Endothelial cell of umbilical vein (primary cell): ENCODE data around the gene TXNL4A. TPM values are rescaled to one million over a fixed set of nuclear protein-coding genes. Genes with fewer than 3 reads are reported as not detected.

Source experiments
- BruUV-seq: library from RNA; stranded (reverse); fragments of 400-500 nt; replicated peaks from 2 replicates; lab custom pipeline; 2021; lab: Mats Ljungman, UMichigan
- CTCF ChIA-PET: fragments of 300-600, 350-600 bp; sonication (Branson Sonifier 250); formaldehyde crosslinking; loops from one replicate; lab custom pipeline; 2021; ENCODE audit warnings: antibody characterized with exemption, inconsistent platforms; lab: Charles Lee
- POLR2A ChIA-PET: fragments of 300-600, 350-600 bp; sonication (Branson Sonifier 250); formaldehyde crosslinking; loops from one replicate; lab custom pipeline; 2021; ENCODE audit warnings: antibody characterized with exemption, inconsistent platforms; lab: Charles Lee
- DNase-seq: peaks from one replicate; pipeline ENCODE4 v3.0.0-alpha.2; 2011; ENCODE audit warnings: low read depth, low spot score
- FAIRE-seq: peaks from 2 replicates; lab custom pipeline; 2011; peaks lifted over from hg19 to GRCh38; lab: Jason Lieb, UNC
- H2AFZ ChIP-seq: 2 replicates; pipeline ENCODE4 v1.6.0; 2012; ENCODE audit warnings: low read depth, low read length, control low read depth, inconsistent platforms
- H3K27ac ChIP-seq: 2 replicates; pipeline ENCODE4 v1.5.1; 2011; ENCODE audit warnings: low read depth, mild to moderate bottlenecking, control low read depth, low read length, moderate library complexity; ENCODE audit not compliant: insufficient read depth
- H3K27me3 ChIP-seq, 2 experiments: 2 replicates each; pipeline versions ENCODE4 v1.6.0 to v1.6.1; 2011; ENCODE audit warnings: low read length in 2 of 2, mixed read lengths in 1 of 2; ENCODE audit not compliant: control insufficient read depth in 2 of 2, insufficient read depth in 2 of 2
- H3K36me3 ChIP-seq, 2 experiments: 2 replicates in 1 of 2; 3 replicates in 1 of 2; pipeline ENCODE4 v1.5.1; 2011; ENCODE audit warnings: low read length in 2 of 2, mild to moderate bottlenecking in 1 of 2, moderate library complexity in 1 of 2; ENCODE audit not compliant: control insufficient read depth in 2 of 2, insufficient read depth in 2 of 2; ENCODE audit errors: extremely low read depth in 1 of 2
- H3K4me1 ChIP-seq: 3 replicates; pipeline ENCODE4 v1.5.1; 2011; ENCODE audit warnings: mild to moderate bottlenecking, low read length; ENCODE audit not compliant: control insufficient read depth, insufficient read depth; ENCODE audit errors: extremely low read depth
- H3K4me2 ChIP-seq: 2 replicates; pipeline ENCODE4 v1.6.1; 2011; ENCODE audit warnings: low read length, control low read depth, mixed read lengths; ENCODE audit not compliant: insufficient read depth
- H3K4me3 ChIP-seq, 3 experiments: fragments of 200-600 bp in 1 of 3; sonication (generic), shearing (Covaris generic) in 1 of 3; replicated peaks in 1 of 3; 2 replicates each; pipeline ENCODE4 v1.5.1; 2011 to 2016; ENCODE audit warnings: control low read depth in 3 of 3, low read length in 3 of 3, mild to moderate bottlenecking in 2 of 3, inconsistent platforms in 1 of 3, low read depth in 1 of 3, moderate library complexity in 1 of 3; ENCODE audit not compliant: insufficient read depth in 1 of 3
- H3K79me2 ChIP-seq: 2 replicates; pipeline ENCODE4 v1.6.0; 2012; ENCODE audit warnings: low read length, inconsistent platforms; ENCODE audit not compliant: control insufficient read depth, insufficient read depth
- H3K9ac ChIP-seq: replicated peaks from 2 replicates; pipeline ENCODE3; 2011; ENCODE audit warnings: low read length, control low read depth; ENCODE audit not compliant: insufficient read depth; ENCODE audit errors: extremely low read depth
- H3K9me1 ChIP-seq: replicated peaks from 3 replicates; pipeline ENCODE4 v1.6.0; 2011; ENCODE audit warnings: mild to moderate bottlenecking, low read length; ENCODE audit not compliant: control insufficient read depth, insufficient read depth; ENCODE audit errors: extremely low read depth
- H3K9me3 ChIP-seq: replicated peaks from 2 replicates; pipeline ENCODE4 v1.5.1; 2012; ENCODE audit warnings: low read length, inconsistent platforms; ENCODE audit not compliant: control insufficient read depth, insufficient read depth
- H4K20me1 ChIP-seq: replicated peaks from 2 replicates; pipeline ENCODE3; 2011; ENCODE audit warnings: mild to moderate bottlenecking, low read length; ENCODE audit not compliant: control insufficient read depth, insufficient read depth; ENCODE audit errors: extremely low read depth
- EZH2 ChIP-seq: IDR thresholded peaks from 2 replicates; pipeline ENCODE4 v1.6.1; 2012; ENCODE audit warnings: borderline replicate concordance, low read depth, mild to moderate bottlenecking, moderate library complexity, low read length, inconsistent platforms; ENCODE audit not compliant: severe bottlenecking
- FOS ChIP-seq: IDR thresholded peaks from 2 replicates; pipeline ENCODE4 v1.6.1; 2011; ENCODE audit warnings: mild to moderate bottlenecking, low read length, moderate library complexity, borderline replicate concordance; ENCODE audit not compliant: insufficient read depth
- GATA2 ChIP-seq: IDR thresholded peaks from 2 replicates; pipeline ENCODE4 v1.7.0; 2011; ENCODE audit warnings: low read depth, mild to moderate bottlenecking, moderate library complexity, mixed read lengths, low read length; ENCODE audit not compliant: insufficient read length, insufficient read depth
- JUN ChIP-seq: IDR thresholded peaks from 2 replicates; pipeline ENCODE4 v1.6.1; 2011; ENCODE audit warnings: borderline replicate concordance, low read depth; ENCODE audit not compliant: insufficient read length, insufficient read depth
- MYC ChIP-seq: IDR thresholded peaks from one replicate; pipeline ENCODE4 v1.6.1; 2011; ENCODE audit warnings: mild to moderate bottlenecking, low read depth, low read length
- POLR2A ChIP-seq: IDR thresholded peaks from 2 replicates; pipeline ENCODE4 v1.6.1; 2012; ENCODE audit warnings: low read depth, mild to moderate bottlenecking, control low read depth, low read length
- POLR2AphosphoS5 ChIP-seq: IDR thresholded peaks from 2 replicates; pipeline ENCODE4 v1.6.1; 2012; ENCODE audit warnings: low read depth, mild to moderate bottlenecking, control low read depth, low read length, moderate library complexity; ENCODE audit not compliant: insufficient read depth
- dilution Hi-C: fragments of 300-500 bp; cut with MboI; formaldehyde crosslinking; loops from one replicate; pipeline ENCODE4 v1.15.0; 2019; ENCODE audit warnings: low sequenced_read_pairs; ENCODE audit not compliant: extremely low pct_ligation_motif_present
- intact Hi-C: fragments of 100-400 bp; cut with micrococcal nuclease; formaldehyde crosslinking; loops from one replicate; pipeline ENCODE4 v1.10.0; 2022
- polyA plus RNA-seq, 4 experiments: library from polyadenylated mRNA; depleted of rRNA in 3 of 4; stranded (reverse) in 3 of 4; unstranded in 1 of 4; fragments of >200 nt; gene quantifications; 2 replicates each; pipeline versions ENCODE4 v1.2.1 to v1.2.3, GENCODE V29; 2011 to 2012; ENCODE audit warnings: missing spikeins in 1 of 4
- total RNA-seq: library from RNA; stranded (reverse); gene quantifications from 2 replicates; pipeline ENCODE4 v1.2.3, GENCODE V29; 2021
- TF ChIP-seq, protein P1 (sequence below): IDR thresholded peaks from 2 replicates; pipeline ENCODE4 v1.6.1; 2011; ENCODE audit not compliant: insufficient read depth, insufficient read length
- TF ChIP-seq, protein P2 (sequence below), 2 donors: IDR thresholded peaks; 1 replicate in 1 of 2; 2 replicates in 1 of 2; pipeline ENCODE4 v1.5.1; 2011; ENCODE audit warnings: low read length in 2 of 2, mild to moderate bottlenecking in 2 of 2, moderate library complexity in 2 of 2, control low read depth in 1 of 2, inconsistent platforms in 1 of 2, low read depth in 1 of 2; ENCODE audit not compliant: insufficient read depth in 1 of 2; ENCODE audit errors: extremely low read depth in 1 of 2

Gene TXNL4A
- total and polyA plus RNA-seq, 2 donors (not counting 3 experiments of a cell fraction or from before 2014, with no cell fraction given), result 148 to 172 TPM

DNA sequence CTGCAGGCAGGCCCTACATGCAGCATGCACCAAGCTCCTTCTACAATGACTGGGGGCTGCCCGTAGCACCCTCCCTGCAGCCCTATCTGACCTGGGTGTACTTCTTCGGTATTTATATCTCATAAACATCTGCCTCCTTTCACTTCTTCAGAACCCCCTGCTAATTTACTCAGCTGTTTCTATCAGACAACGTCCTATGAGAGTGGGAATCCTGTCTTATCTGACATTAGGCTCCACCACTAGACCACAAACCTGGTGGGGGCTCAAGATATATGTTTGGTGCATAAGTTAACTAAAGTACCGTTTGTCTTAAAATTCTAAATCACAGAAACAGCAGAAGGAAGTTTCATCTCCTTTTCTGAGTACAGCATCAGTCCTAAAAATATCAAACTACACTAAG is 13.3 kb downstream of the TXNL4A start:
- Histone ChIP-seq H3K27ac (no peak overlapping the region), H3K9me1 (no peaks in the 10 kb centered on the region), H3K27me3 (no peaks in the 10 kb centered on the region), H3K4me2 (no peak overlapping the region), H3K36me3 (peaks cover 2 to 19% of the 10 kb centered on the region in 2 experiments), H3K9me3 (no peaks in the 10 kb centered on the region), H3K79me2 (peaks cover 66% of the 10 kb centered on the region), H3K4me3 (no peak overlapping the region), H2AFZ (no peak overlapping the region), H3K4me1 (no peaks in the 10 kb centered on the region), H4K20me1 (no peaks in the 10 kb centered on the region), H3K9ac (no peak overlapping the region)
- TF ChIP-seq MYC (no peak), FOS (no peak), POLR2A (no peak), GATA2 (no peak), EZH2 (no peak), JUN (no peak), POLR2AphosphoS5 (no peak)
- TF ChIP-seq, protein P1, sequence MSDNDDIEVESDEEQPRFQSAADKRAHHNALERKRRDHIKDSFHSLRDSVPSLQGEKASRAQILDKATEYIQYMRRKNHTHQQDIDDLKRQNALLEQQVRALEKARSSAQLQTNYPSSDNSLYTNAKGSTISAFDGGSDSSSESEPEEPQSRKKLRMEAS, result no peak
- TF ChIP-seq, protein P2, sequence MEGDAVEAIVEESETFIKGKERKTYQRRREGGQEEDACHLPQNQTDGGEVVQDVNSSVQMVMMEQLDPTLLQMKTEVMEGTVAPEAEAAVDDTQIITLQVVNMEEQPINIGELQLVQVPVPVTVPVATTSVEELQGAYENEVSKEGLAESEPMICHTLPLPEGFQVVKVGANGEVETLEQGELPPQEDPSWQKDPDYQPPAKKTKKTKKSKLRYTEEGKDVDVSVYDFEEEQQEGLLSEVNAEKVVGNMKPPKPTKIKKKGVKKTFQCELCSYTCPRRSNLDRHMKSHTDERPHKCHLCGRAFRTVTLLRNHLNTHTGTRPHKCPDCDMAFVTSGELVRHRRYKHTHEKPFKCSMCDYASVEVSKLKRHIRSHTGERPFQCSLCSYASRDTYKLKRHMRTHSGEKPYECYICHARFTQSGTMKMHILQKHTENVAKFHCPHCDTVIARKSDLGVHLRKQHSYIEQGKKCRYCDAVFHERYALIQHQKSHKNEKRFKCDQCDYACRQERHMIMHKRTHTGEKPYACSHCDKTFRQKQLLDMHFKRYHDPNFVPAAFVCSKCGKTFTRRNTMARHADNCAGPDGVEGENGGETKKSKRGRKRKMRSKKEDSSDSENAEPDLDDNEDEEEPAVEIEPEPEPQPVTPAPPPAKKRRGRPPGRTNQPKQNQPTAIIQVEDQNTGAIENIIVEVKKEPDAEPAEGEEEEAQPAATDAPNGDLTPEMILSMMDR (IDR thresholded peaks at IDR 0.05; ENCODE audit: extremely low read depth in 1 of 2, insufficient read depth in 1 of 2, low read depth in 1 of 2, low read length in 2 of 2), result no peak
- no peak for FAIRE-seq
- dilution Hi-C loops, result no loop called here
- no TSS peak for BruUV-seq
- no peak for DNase-seq
- intact Hi-C loops, result no loop called here
- POLR2A ChIA-PET, result no interaction called here
- CTCF ChIA-PET, result no interaction called here
